Measurements from ENCODE around the gene ALG12.
"Not testable (repeated sequence)": the region's sequence is repeated elsewhere in the genome, so short reads cannot be mapped to it uniquely, and the experiment has no call there.

The ALG12 gene

DNA sequence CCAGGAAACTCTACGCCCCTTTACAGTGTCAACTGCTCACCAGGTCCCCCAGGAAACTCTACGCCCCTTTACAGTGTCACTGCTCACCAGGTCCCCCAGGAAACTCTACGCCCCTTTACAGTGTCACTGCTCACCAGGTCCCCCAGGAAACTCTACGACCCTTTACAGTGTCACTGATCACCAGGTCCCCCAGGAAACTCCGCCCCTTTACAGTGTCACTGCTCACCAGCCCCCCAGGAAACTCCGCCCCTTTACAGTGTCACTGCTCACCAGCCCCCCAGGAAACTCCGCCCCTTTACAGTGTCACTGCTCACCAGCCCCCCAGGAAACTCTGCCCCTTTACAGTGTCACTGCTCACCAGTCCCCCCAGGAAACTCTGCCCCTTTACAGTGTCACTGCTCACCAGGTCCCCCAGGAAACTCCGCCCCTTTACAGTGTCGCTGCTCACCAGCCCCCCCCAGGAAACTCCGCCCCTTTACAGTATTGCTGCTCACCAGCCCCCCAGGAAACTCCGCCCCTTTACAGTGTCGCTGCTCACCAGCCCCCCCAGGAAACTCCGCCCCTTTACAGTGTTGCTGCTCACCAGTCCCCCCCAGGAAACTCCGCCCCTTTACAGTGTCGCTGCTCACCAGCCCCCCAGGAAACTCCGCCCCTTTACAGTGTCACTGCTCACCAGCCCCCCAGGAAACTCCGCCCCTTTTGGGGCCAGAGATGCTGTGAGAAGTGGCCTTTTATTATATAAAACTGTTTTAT lies 27.0 kb upstream of the ALG12 start:
- not testable (repeated sequence) for DNase-seq

DNA sequence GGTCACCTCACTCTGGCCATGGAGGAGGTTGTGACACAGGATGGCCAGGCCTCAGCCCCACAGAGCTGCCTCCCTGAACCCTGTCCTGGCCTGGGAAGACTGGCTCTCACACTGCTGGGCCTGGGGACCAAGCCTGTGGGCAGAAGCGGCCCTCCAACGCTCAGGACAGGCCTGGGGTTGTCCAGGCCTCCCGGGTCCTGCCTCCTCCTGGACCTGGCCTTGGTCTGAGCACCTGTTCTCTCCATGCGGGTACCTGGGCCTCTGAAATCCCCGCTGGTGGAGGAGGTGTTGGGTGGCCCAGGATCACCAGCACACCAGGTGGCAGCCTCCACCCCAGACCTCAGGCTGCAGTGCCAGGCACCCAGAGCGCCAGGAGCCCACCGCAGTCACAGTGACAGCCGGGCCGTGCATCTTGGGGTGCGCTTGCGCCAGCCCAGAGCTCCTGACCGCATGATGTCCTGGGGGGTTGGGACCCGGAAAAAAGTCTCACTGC lies 26.2 kb upstream of the ALG12 start:
- no peak for DNase-seq

DNA sequence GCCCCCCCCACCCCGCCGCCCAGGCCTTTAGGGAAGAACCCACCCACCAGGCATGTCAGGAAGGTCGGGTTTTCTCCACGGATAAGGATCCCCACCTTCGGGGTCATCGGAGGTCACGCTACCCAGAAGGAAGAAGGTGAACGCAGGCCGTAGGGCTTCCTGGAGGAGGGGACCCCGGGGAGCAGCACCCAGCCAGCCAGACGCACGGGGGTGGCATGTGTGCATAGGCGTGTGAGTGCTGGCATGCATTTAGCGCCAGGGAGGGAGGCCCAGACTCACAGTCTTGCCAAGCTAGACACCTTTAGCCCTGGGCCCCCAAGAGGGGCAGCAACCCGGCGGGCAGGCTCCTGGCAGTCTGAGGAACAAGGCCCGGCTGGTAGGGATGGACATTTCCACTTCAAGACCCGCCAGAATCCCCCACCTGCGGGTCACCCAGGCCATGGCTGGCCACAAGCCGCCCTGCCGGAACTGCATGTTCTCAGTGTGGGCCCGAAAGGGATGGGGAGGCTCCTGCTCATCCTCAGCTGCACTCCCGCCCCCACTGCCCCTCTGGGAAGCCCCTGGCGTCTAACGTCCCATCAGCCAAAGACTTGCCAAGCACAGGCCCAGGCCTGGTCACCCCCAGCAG lies 25.6 kb upstream of the ALG12 start:
- no peak for DNase-seq

DNA sequence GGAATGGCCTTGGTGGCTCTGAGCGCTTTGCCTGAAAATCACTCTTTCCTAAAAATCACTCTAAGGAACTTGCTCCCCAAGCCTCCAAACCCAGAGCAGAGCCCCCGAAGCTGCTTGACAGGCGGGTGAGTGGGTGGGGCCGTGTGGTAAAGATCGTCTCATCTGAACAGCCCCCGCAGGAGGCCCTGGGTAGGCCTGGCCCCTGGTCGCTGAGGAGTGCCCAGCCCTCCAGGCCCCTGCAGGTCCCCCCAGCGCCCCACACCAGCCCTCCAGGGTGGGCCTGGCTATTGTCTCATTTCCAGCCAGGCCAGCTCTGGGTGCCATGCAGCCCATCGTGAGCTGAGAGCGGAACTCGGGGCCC lies 25.1 kb upstream of the ALG12 start:
- no peak for DNase-seq

DNA sequence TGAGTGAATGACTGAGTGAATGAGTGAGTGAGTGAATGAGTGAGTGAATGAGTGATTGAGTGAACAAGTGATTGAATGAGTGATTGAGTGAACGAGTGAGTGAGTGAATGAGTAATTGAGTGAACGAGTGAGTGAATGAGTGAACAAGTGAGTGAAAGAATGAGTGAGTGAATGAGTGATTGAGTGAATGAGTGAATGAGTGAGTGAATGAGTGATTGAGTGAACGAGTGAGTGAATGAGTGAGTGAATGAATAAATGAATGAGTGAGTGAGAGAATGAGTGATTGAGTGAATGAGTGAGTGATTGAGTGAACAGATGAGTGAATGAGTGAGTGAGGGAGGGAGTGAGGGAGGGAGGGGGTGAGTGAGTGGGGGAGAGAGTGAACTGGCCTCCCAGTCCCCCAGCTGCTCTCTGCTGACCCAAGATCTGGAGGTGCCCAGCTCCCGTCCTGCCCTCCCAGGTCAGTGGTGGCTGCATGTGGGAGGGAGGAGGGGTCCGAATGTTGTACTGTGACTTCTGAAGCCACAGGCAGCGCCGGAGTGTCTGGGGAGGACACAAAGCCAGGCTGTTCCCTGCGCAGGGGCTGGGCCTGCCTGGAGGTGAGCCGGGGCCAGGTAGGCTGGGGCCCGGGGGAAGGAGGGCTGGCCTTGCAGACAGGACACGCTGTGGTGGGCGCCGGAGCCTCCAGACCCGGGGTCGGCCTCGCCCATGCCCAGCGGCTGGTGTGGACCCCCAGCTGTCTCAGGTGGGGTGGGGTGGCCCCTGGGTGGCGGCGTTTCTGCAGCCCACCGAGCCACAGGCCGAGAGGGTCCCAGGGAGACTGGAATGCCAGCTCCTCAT lies 24.5 kb upstream of the ALG12 start:
- no peak for DNase-seq

DNA sequence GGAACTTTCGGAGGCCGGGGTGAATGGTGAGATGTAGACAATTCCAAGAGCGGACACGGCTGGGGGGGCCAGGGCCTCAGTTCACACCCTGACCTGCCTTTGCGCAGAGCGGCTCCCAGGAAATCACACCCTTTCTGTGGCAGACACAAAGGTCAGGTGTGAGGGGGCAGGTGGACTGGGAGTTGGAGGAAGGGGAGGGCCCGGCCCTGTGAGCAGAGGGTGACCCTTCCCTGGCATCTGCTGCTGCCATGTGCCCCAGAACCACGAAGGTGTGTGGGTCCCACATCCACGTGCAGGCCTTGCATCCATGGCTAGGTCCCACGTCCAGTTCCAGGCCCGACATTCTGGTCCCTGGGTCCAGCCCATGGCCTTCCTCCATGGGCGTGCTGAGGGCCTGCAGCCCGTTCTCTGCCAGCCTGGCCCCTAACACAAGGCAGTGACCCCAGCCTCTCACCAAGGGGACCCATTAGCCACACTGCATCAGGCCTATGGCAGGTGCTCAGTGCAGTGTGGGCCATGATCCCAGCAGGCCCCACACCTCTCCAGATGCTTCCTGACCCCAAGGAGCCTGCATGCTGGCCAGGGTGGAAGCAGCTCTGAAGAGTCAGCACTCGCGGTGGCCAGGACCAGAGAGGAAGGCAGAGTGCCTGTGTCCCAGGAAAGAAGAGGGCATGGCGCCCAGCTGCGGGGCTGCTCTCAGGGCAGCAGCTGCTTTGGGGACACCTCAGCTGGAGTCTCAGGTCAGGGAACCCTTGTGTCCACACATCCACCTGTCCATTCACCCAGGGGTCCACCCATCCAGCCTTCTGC lies 23.5 kb upstream of the ALG12 start:
- DNase-seq: no peak

DNA sequence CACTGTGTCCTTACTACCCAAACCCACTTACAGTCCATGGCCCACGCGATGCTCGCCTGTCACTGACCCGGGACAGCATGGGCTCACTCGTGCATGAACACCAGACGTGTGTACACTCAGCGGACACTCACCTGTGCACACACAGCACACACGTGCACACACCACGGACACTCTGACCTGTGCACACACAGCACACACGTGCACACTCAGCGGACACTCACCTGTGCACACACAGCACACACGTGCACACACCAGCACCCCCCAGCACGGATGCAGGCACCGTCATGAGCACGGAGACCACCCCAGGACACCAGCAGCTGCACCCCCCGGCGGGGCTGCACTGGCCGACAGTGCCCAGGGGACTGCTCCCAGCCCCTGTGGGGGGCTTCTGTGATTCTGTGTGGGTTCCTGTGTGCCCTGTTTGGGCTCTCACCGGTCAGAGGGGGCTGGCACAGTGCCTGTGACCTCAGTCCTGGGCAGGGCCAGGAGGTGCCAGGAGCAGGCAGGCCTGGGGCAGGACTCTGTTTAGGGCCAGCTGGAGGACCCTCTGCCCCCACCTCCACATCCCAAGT lies 20.4 kb upstream of the ALG12 start:
- DNase-seq: no peak

DNA sequence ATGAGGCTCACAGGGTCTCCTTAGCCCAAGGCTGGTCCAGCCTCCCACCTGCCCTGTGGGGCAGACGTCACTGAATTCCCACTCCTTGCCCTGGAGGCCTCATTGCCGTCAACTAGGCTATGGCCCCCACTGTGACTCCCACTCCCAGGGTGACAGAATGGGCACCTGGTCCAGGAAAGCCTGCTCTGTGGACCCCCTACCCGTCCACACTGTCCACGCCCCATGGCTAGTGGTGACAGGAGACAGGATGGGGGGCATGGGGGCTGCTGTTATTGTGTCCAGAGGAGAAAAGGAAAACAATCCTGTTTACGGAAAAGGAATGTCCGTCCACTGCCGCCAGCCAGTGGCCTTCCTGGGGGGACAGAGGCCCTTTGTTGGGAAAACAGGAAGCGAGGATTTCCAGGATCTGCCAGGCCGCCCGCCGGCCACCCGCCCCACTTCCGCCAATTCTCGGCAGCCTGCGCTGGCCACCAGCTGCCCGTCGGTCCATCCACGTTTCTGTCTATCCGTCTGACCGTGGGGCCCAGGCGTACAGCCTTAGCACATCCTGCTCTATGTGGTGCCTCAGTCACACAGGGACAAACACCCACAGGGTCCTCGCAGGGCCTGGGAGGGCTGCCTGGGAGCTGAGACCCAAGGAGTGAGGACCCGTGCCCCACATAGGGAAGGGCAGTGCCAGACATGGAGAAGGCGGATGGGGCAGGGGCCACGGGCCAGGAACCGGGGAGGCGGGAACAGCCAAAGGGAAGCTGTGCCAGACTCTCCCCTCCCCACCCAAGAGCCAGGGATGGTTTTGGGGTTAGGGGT lies 19.7 kb upstream of the ALG12 start:
- DNase-seq: no peak

DNA sequence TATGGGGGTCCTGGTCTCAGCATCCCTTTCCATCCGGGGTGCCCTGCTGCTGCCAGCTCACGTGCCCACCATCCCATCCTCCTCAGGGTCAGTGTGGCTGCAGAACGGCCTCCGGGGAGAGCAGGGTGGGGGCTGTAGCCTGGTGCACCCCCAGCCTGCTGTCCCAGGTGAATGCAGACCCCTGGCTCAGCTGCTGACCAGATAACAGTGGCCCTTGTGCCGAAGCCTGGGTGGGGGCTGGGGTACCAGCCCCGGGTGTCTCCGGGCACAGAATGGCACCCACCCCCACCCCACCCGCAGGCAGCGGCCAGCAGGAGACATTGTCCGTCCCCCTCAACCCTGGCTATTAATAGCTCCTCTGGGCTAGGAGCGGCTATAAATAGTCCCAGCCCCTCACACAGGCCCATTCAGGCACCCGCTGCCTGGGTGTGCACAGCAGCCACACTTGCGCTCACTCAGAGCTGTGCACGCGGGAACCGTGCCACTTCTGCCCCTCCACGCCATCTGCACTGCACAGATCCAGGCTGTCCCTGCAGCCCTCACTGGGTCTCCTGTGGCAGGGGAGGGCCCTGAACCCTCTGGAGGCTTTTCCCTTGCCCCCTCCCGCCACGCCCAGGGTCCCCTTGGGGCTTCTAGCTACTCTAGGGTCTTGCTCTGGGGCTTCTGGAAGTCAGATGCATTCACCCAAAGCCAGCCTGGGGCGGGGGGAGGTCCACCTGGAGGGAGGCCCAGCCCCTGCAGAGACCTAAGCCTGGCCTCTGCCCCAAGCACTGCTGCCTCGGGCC lies 18.9 kb upstream of the ALG12 start:
- no peak for DNase-seq

DNA sequence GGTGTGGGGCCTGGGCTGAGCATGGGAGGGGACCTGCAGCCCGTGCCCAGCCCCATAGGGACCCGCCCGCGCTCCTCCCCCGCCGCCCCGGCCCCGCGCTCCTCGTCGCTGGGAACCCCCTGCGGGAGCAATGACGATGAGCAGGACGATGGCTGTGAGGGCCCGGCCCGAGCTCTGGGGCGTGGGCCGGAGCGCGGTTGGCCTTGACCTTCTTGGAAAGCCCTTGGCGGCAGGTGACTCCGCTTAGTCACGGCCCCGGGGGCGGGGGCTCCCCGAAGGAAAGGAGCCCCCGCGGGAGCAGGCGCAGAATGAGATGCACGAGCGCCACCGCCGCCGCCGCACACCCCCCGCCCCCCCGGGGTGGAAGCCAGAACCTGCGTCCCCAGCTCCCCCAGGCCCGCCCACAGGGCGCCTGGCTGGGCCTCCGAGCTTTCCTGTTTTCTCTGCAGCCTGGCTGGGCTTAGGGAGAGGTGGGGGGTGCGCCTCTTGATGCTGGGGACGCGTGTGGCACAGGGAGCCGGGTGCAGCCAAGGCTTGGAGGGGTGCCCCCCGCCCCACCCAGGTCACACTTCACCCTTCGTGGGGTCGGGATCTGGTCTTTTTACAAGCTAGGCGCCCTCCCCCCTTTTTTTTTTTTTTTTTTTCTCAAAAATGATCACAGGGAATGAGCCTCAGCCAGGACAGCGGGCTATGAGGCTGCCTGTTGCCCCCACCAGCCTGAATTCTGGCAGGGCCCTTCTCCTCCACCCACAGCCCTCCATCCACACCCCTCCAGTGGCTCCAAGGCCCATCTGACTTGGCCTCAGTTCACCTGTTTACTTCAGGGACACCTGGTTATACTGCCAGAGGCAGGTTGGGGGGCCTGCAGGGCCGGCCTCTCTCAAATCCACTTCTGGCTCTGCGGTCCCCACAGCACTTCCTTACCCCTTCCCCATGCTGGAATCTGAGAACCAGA lies 18.1 kb upstream of the ALG12 start:
- DNase-seq: peak; percentile 12

DNA sequence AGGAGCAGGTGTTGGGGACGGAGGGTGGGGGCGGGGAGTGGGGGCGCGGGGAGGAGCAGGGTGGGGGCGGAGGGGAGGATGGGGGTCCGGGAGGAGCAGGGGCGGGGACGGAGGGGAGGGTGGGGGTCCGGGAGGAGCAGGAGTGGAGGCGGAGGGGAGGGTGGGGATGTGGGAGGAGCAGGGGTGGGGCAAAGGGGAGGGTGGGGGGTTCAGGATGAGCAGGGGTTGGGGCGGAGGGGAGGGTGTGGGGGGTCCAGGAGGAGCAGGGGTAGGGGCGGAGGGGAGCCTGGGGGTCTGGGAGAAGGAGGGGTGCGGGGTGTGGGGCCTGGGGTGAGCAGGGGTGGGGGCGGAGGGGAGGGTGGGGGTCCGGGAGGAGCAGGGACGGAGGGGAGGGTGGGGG lies 17.3 kb upstream of the ALG12 start:
- no peak for DNase-seq

DNA sequence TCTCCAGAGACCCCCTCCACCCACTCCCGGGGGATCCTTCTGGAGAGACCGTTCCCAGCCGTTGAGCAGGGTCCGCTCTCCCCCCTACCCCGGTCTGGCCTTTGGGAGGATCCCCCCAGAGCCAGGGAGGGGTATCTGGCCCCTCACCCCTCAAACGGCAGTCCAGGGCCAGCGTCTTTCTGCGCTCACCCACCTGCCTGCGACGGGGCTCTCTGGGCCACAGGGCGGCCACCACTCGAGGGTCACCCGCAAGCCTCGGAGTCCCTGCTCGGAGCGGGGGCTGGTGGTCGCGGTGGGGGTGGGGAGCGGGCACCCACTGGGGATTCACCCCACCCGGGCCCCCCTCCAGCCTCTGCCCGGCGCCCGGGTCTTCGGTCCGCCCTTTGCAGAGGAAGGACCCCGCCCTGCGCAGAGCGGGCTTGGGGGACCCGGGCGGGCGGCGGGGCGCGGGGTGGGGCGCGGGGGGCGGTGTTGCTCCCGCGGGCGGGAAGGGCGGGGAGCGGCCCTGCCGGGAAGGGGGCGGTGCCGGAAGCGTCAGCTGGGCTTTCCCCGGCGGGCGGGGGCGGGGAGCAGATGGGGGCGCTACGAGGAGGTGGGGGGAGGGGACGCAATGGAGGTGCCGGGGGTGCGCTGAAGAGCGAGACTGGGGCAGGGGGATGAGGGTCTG lies 16.8 kb upstream of the ALG12 start:
- DNase-seq: no peak

DNA sequence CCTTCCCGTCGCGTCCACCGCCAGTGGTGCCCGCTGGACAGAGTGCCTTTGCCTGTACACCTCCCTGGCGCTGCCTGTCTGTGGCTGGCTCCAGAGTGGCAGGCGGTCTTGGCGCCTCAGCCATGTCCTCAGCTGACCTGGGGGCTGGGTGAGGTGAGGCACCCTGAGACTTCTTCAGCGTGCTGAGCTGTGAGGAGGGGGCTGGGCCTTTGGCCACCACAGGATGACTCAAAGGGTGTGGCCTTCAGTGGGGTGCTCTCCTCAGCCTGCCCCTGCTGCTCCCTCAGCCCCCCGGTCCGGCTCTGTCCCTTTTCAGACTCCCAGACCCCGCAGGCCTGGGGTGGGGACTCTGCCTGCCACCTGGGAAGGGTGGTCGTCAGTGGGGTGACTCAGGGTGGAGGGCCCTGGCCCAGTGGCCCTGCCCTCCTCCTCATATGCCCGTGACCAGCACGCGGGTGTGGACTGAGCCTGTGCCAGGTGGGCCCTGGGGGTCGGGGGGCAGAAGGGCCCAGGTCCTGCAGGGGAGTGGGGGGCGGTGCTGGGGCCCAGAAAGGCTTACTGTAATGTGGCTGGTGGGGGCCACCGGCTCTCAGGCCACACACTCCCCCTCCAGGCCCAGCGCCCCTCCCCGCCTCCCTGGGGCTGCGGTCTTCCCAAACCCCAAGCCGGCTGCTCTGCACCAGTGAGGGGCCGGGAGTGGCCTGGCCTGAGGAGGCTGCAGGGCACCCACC lies 16.1 kb upstream of the ALG12 start:
- DNase-seq: no peak

DNA sequence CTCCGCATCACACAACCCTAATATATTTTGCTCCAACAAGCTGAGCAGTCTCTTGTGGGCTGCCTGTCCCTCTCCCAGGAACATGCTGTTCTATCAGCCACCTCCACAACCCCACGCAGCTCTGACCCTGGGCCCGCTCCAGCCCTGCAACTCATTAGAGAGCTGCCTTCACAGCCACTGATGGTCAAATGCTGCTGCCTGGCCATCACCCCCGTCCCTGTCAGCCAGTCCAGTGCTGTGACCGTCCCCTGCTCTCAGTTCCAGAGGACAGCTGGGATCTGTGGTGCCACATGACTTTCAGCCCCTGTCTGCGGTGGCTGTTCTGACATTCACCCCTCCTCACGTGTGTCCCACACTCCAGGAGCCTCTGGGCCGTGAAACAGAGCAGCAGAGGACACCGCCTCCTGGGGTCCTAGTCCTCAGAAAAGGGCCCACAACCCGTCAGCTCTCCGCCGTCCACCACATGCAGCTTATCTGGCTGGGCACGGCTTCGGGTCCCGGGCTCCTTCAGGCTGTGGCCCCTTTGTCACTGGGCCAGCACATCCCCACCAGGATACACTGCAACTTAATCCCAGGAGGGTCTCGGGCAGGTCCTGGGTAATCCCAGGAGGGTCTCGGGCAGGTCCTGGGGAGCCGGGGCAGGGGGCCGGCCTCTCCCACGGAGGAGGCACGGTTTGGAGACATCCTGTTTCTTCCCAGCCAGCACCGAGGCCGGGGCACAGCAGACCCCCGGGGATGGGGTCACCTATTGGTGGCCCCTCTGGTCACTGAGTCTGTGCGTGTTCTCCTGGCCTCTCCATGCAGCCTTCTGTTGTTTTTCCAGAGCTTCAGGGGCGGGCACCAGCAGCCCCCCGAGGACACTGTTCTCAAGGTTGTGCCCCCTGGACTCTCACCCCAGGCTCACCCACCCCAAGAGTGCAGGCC lies 15.3 kb upstream of the ALG12 start:
- DNase-seq: no peak

DNA sequence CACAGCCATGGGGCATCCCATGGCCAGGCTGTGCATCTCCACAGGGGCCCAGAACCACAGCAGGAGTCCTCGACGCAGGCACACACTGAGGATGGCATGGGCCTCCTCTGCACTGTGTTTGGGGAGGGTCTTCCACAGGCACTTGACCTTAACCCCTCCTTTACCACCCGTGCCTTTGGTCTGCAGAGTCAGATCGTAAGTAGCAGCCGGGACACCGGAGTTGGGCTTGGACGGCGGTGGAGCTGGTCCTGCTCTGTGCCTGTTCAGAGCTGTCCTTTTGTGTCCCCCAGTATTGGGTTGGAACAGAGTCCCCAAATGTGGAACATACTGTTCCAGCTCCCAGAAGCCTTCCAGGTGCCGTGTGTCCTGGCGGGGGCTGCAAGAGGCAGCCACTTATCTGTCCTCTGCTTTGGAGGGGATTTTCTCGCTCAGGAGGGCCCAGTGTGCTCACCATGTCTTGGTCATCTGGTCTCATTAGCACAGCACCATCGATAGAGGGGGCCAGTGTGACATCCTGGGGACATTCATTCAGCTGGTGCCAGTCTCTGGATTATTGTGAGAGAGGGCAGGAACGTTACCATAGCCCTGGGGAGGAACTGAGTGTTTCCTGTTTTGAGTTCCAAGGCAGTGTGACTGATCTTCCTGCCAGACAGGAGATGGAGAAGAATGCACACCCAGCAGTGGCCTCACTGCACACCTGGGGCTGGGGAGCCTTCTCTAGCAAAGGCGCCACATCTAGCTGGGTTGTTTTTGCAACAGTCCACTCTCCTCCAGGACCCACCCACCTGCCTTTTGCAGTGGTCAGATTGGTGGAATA lies 12.6 kb upstream of the ALG12 start:
- peak; percentile 34 for DNase-seq

DNA sequence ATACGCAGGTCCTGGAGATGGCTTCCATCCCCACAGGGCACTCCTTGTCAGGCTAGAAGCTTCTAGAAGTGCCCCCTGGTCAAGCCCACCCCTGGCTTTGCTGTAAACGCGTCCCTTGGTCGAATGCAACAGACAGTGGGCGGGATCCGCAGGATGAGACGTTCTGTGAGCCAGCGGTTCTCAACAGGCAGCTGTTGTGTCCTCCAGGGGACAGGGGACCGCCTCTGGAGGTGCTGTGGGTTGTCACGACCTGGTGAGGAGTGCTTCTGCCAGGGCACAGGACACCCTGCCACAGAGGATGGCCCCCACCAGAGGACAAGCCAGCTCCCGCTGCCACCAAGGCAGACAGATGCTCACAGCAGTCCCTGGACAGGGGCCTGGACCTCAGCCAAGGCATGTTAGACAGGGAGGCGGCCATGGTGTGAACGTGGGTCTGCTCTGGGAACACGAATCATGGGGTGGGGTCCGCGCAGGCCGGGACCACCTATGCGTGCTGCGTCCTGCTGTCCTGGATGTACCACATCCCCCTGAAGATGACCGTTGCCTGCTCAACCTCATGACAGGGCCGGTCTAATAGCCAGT lies 11.8 kb upstream of the ALG12 start:
- DNase-seq: no peak

Data from NCI-H1105 treated with DMSO at 0.1 percent for 48 hours (cell line).